Measurements from ENCODE around the gene ELANE.
A peak's percentile ranks its signal among the peaks of the same experiment; 100 is the strongest.
"Not testable (repeated sequence)": the region's sequence is repeated elsewhere in the genome, so short reads cannot be mapped to it uniquely, and the experiment has no call there.

Gene ELANE

DNA sequence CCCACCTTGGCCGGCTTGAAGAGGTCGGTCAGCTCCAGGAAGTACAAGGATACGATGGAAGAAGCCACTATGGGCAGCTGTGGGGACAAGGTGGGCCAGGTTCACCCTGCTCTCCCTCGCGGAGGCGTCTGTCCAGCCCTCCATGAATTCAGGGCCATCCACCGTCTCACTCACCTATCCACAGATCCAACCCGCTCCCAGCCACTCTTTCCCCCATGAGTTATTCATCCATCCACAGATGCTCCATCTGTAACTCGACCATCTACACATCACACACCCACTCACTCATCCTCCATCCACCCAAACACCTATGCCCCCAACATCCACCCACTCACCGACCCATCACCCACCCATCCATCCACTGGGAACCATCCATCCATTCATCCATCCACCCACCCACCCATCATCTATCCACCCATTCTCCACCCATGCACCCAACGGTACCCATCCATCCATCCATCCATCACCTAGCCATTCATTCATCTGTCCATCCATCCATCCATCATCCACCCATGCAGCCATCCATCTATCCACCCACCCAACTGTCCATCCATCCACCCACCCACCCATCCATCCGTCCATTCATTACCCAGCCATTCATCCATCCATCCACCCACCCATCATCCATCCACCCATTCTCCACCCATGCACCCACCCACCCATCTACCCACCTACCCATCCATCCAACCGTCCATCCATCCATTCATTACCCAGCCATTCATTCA, 36.2 kb upstream of the ELANE start:
- TF ChIP-seq, protein P1, sequence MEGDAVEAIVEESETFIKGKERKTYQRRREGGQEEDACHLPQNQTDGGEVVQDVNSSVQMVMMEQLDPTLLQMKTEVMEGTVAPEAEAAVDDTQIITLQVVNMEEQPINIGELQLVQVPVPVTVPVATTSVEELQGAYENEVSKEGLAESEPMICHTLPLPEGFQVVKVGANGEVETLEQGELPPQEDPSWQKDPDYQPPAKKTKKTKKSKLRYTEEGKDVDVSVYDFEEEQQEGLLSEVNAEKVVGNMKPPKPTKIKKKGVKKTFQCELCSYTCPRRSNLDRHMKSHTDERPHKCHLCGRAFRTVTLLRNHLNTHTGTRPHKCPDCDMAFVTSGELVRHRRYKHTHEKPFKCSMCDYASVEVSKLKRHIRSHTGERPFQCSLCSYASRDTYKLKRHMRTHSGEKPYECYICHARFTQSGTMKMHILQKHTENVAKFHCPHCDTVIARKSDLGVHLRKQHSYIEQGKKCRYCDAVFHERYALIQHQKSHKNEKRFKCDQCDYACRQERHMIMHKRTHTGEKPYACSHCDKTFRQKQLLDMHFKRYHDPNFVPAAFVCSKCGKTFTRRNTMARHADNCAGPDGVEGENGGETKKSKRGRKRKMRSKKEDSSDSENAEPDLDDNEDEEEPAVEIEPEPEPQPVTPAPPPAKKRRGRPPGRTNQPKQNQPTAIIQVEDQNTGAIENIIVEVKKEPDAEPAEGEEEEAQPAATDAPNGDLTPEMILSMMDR (IDR thresholded peaks at IDR 0.05; ENCODE audit: low read depth, low read length), result no peak
- H3K4me3 ChIP-seq (ENCODE audit: low read depth, low read length), result no peak overlapping the region

DNA sequence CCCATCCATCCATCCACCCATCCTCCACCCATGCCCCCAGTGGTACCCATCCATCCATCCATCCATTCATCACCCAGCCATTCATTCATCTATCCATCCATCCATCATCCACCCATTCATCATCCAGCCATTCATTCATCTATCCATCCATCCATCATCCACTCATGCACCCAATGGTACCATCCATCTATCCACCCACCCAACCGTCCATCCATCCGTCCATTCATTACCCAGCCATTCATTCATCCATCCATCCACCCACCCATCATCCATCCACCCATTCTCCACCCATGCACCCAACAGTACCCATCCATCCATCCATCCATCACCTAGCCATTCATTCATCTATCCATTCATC, 35.6 kb upstream of the ELANE start:
- no peak overlapping the region for H3K4me3 ChIP-seq (ENCODE audit: low read depth, low read length)
- TF ChIP-seq, protein P1 (IDR thresholded peaks at IDR 0.05; ENCODE audit: low read depth, low read length), result no peak

DNA sequence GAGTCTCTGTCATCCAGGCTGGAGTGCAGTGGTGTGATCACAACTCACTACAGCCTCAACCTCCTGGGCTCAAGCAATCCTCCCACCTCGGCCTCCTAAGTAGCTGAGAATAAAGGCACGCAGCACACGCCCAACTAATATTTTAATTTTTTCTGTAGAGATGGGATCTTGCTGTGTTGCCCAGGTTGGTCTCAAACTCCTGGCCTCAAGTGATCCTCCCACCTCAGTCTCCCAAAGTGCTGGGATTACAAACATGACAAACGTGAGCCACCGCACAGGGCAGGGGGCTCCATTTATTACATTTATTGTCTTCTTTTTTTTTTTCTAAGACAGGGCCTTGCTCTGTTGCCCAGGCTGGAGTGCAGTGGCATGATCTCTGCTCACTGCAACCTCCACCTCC, 31.9 kb upstream of the ELANE start:
- H3K4me3 ChIP-seq (ENCODE audit: low read depth, low read length), result not testable (repeated sequence)

DNA sequence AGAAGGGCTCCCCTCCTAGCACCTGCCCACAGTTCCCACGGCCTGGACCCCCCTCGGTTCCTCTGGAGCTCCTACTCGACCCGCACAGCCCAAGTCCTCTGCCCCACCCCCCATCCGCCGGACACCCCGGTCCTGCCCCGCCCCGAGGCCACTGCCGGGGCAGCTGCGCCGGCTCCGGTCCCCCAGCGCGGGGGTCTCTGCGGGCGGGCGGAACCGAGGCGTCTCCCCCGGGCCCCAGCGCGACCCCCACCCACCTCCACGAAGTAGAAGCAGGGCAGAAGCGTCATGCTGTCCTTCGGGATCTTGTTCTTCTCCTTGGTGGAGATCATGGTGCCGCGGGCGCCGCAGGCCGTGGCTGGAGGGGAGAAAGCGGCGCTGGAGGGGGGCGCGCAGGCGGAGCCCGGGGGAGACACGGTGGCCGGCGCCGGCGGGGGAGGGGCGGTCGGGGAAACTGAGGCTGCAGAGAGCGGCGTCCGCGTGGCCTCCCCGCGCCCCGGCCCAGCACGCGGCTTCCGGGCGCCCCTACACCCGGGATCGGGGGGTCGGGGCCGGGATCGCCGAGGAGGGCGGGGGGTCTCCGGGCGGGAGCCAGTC, 30.8 kb upstream of the ELANE start:
- H3K4me3 ChIP-seq (ENCODE audit: low read depth, low read length), result peak overlapping the region; percentile 54
- TF ChIP-seq, protein P1 (IDR thresholded peaks at IDR 0.05; ENCODE audit: low read depth, low read length), result no peak

DNA sequence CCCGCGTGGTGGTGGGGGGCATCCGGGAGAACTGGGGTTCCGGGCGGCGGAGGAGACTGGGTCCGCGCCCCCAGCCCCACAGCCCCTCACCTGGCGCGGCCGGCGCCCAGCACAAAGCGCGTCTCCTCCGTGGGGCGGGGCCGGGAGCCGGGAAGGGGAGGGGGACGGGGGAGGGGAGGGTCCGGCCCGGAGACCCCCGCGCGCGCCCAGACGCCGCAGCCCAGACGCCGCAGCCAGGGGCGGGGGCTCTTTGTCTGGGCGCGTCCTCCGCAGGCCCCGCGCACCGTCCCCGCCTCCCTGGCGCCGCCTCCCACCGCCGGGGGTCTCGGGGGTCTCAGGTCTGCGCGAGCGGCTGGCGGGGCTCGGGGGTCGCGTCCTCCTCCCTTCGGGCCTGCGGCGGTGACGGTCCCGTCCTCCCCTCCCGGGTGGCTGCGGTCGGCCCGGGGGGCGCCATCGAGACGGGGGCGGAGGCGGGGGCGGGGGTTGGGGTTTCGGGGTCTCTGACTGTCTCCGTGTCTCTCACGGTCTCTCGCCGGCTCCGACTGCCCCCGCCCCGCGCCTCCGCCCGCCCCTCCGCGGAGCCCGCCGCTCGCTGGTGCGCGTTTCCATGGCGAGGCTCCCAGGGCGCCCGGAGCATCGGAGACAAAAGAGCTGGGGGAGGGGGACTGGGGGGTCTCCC, 30.1 kb upstream of the ELANE start, which contains the start of gene PLPPR3:
Gene PLPPR3, minus strand, starts transcription at position 131 of the 679 bp plus-strand sequence. CDS start 396 bp downstream, outside the sequence.
- TF ChIP-seq, protein P1 (IDR thresholded peaks at IDR 0.05; ENCODE audit: low read depth, low read length), result no peak
- peak within 1 kb of the TSS; percentile 54 for H3K4me3 ChIP-seq (ENCODE audit: low read depth, low read length)

DNA sequence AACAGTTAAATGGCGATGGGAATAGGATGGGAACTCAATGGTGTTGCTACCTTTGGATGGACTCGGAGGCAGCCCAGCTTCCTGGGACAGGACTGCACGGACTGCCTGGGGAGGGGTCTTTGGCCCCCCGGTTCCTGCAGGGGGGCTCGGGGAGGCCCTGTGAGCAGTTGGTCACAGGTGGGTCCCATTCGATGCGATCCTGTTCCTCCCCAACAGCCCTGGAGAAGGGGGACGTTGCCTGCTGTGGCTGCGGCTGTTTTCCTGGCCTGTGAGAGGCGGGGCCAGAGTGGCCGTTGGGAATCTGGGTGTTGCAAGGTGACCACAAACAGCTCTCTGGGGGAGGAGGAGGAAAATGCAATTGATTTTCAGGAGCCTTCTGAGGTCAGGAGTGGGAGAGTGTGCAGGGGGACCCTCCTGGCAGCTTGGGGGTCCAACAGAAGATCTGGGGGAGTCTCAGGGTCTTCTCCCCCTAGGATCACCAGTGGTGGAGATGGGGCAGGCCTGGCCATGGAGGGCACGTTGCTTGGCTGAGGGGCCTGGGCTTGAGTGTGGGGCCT, 28.5 kb upstream of the ELANE start:
- no peak overlapping the region for H3K4me3 ChIP-seq (ENCODE audit: low read depth, low read length)
- TF ChIP-seq, protein P1 (IDR thresholded peaks at IDR 0.05; ENCODE audit: low read depth, low read length), result no peak

DNA sequence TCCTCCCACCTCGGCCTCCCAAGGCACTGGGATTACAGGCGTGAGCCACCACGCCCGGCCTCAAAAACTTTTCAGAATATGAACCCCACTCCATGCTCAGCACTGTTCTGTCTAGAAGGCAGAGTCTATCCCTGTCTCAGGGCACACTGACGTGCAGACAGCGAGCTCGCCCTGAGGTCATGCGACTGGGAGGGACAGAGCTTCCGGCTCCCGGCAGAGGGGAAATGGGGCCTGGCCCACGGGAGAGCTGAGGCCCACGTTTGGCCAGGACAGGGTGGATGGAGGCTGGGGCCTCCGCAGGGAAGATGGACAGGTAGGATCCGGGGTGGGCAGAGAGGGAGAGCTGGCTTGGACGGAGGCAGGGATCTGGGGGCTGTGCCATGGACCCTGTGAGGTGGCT, 27.2 kb upstream of the ELANE start:
- TF ChIP-seq, protein P1 (IDR thresholded peaks at IDR 0.05; ENCODE audit: low read depth, low read length), result no peak
- H3K4me3 ChIP-seq (ENCODE audit: low read depth, low read length), result no peak overlapping the region
